IMR-90 (cell line): ENCODE measurements around the gene CUBN. TPM values are rescaled to one million over a fixed set of nuclear protein-coding genes. Genes with fewer than 3 reads are reported as not detected.
A peak's percentile ranks its signal among the peaks of the same experiment; 100 is the strongest.

ENCODE experiments used
- ATAC-seq: fragments of 200-7000 bp; cut with Tn5 transposase; 2 replicates; pipeline ENCODE4 v1.9.1; 2020; ENCODE audit warnings: low read depth, mild to moderate bottlenecking, moderate library complexity
- BruUV-seq: library from RNA; stranded (reverse); fragments of 400-500 nt; replicated peaks from 2 replicates; lab custom pipeline; 2021; lab: Mats Ljungman, UMichigan
- CTCF ChIA-PET: fragments of 300-600 bp; formaldehyde crosslinking; extraction: SDS; loops from one replicate; lab custom pipeline; 2021; ENCODE audit warnings: antibody characterized with exemption; lab: Yijun Ruan, JAX
- POLR2A ChIA-PET: fragments of 300-600 bp; sonication (Branson Sonifier 250); formaldehyde crosslinking; loops from one replicate; lab custom pipeline; 2022; ENCODE audit warnings: antibody characterized with exemption; ENCODE audit not compliant: unreplicated experiment; lab: Charles Lee
- DNase-seq: peaks from one replicate; pipeline ENCODE4 v3.0.0; 2013
- H2AFZ ChIP-seq: replicated peaks from 2 replicates; pipeline ENCODE3; 2013; ENCODE audit warnings: low read length, mild to moderate bottlenecking; ENCODE audit not compliant: poor library complexity
- H2AK5ac ChIP-seq: 2 replicates; pipeline ENCODE4 v1.6.1; 2013; ENCODE audit warnings: low read depth, low read length, inconsistent platforms
- H2AK9ac ChIP-seq: replicated peaks from 2 replicates; pipeline ENCODE3; 2013; ENCODE audit warnings: mild to moderate bottlenecking, low read depth, low read length, moderate library complexity; ENCODE audit not compliant: poor library complexity
- H2BK120ac ChIP-seq: 2 replicates; pipeline ENCODE4 v1.6.1; 2013; ENCODE audit warnings: low read depth, low read length, inconsistent platforms
- H2BK15ac ChIP-seq: 3 replicates; pipeline ENCODE4 v1.6.1; 2013; ENCODE audit warnings: low read depth, low read length, inconsistent platforms
- H2BK20ac ChIP-seq: 2 replicates; pipeline ENCODE4 v1.6.1; 2013; ENCODE audit warnings: low read depth, mild to moderate bottlenecking, inconsistent platforms, low read length, moderate library complexity
- H2BK5ac ChIP-seq: 2 replicates; pipeline ENCODE4 v1.6.1; 2013; ENCODE audit warnings: mild to moderate bottlenecking, low read depth, low read length, inconsistent platforms; ENCODE audit not compliant: poor library complexity, severe bottlenecking
- H3K14ac ChIP-seq: replicated peaks from 2 replicates; pipeline ENCODE4 v1.6.1; 2013; ENCODE audit warnings: low read depth, low read length, inconsistent platforms
- H3K18ac ChIP-seq: 2 replicates; pipeline ENCODE4 v1.6.1; 2013; ENCODE audit warnings: low read depth, low read length, control low read depth
- H3K23ac ChIP-seq: 2 replicates; pipeline ENCODE4 v1.6.1; 2013; ENCODE audit warnings: low read depth, low read length, inconsistent platforms
- H3K27ac ChIP-seq: 2 replicates; pipeline ENCODE4 v1.5.1; 2013; ENCODE audit warnings: mild to moderate bottlenecking, control low read depth, low read length; ENCODE audit not compliant: insufficient read depth
- H3K27me3 ChIP-seq: 2 replicates; pipeline ENCODE4 v1.6.1; 2013; ENCODE audit warnings: low read length; ENCODE audit not compliant: control insufficient read depth, insufficient read depth
- H3K36me3 ChIP-seq: 2 replicates; pipeline ENCODE4 v1.6.1; 2013; ENCODE audit warnings: low read length, mixed read lengths; ENCODE audit not compliant: control insufficient read depth, insufficient read depth
- H3K4ac ChIP-seq: 2 replicates; pipeline ENCODE4 v1.6.1; 2013; ENCODE audit warnings: low read depth, low read length, inconsistent platforms
- H3K4me1 ChIP-seq: 2 replicates; pipeline ENCODE4 v1.6.1; 2013; ENCODE audit warnings: low read length, mixed read lengths; ENCODE audit not compliant: control insufficient read depth, insufficient read depth
- H3K4me2 ChIP-seq: 2 replicates; pipeline ENCODE4 v1.6.1; 2013; ENCODE audit warnings: low read depth, mild to moderate bottlenecking, control low read depth, low read length, moderate library complexity
- H3K4me3 ChIP-seq: 2 replicates; pipeline ENCODE4 v1.5.1; 2013; ENCODE audit warnings: low read depth, mild to moderate bottlenecking, control low read depth, low read length, moderate library complexity; ENCODE audit not compliant: insufficient read depth
- H3K56ac ChIP-seq: 2 replicates; pipeline ENCODE4 v1.6.1; 2013; ENCODE audit warnings: low read length, inconsistent platforms; ENCODE audit not compliant: insufficient read depth; ENCODE audit errors: extremely low read depth
- H3K79me1 ChIP-seq, 2 experiments: 2 replicates each; pipeline ENCODE4 v1.6.1; 2013; ENCODE audit warnings: low read length in 2 of 2, inconsistent platforms in 1 of 2, low read depth in 1 of 2
- H3K9ac ChIP-seq: 2 replicates; pipeline ENCODE4 v1.6.1; 2013; ENCODE audit warnings: low read depth, low read length, control low read depth
- H3K9me1 ChIP-seq: 2 replicates; pipeline ENCODE4 v1.6.1; 2013; ENCODE audit warnings: low read length, inconsistent platforms; ENCODE audit not compliant: insufficient read depth
- H3K9me3 ChIP-seq: 2 replicates; pipeline ENCODE4 v1.6.1; 2013; ENCODE audit warnings: low read length; ENCODE audit not compliant: control insufficient read depth, insufficient read depth
- H4K20me1 ChIP-seq: 2 replicates; pipeline ENCODE4 v1.6.1; 2013; ENCODE audit warnings: low read length, inconsistent platforms; ENCODE audit not compliant: insufficient read depth
- H4K5ac ChIP-seq: 2 replicates; pipeline ENCODE4 v1.6.1; 2013; ENCODE audit warnings: mild to moderate bottlenecking, low read depth, low read length, control low read depth
- H4K8ac ChIP-seq, 2 experiments: 2 replicates each; pipeline ENCODE4 v1.6.1; 2013; ENCODE audit warnings: low read depth in 2 of 2, low read length in 2 of 2, control low read depth in 1 of 2, inconsistent platforms in 1 of 2
- H4K91ac ChIP-seq: 2 replicates; pipeline ENCODE4 v1.6.1; 2013; ENCODE audit warnings: low read depth, low read length, inconsistent platforms; ENCODE audit not compliant: insufficient read depth
- CEBPB ChIP-seq: IDR thresholded peaks from 2 replicates; pipeline ENCODE4 v1.6.1; 2012; ENCODE audit warnings: low read depth, low read length, improper control_type of control experiment
- POLR2A ChIP-seq: IDR thresholded peaks from 2 replicates; pipeline ENCODE4 v1.6.1; 2012; ENCODE audit warnings: mild to moderate bottlenecking, low read depth, low read length
- WGBS, 2 experiments: methylation state at CpG; one replicate each; pipeline versions ENCODE4 v1.1.5 to v1.1.7; 2013; ENCODE audit warnings: missing lambda C conversion rate in 2 of 2; ENCODE audit not compliant: insufficient read length in 1 of 2; ENCODE audit errors: extremely low coverage in 2 of 2; 5-methylcytosine and 5-hydroxymethylcytosine counted together
- dilution Hi-C: fragments of 300-500 bp; cut with HindIII; formaldehyde crosslinking; loops from one replicate; pipeline ENCODE4 v1.14.3; 2018; ENCODE audit warnings: low sequenced_read_pairs; ENCODE audit not compliant: unreplicated experiment
- in situ Hi-C: fragments of 300-500 bp; cut with MboI; formaldehyde crosslinking; loops from 3 replicates; pipeline ENCODE4 v1.14.3; 2019; ENCODE audit warnings: low sequenced_read_pairs, inconsistent platforms, mixed read lengths
- intact Hi-C: fragments of 100-400 bp; cut with micrococcal nuclease; formaldehyde crosslinking; loops from 2 replicates; pipeline ENCODE4 v1.10.0; 2022
- polyA plus RNA-seq, 3 experiments: library from polyadenylated mRNA; depleted of rRNA; stranded (reverse); fragments of >200 nt; gene quantifications; 2 replicates each; pipeline ENCODE4 v1.2.3, GENCODE V29; 2012; ENCODE audit warnings: low replicate concordance in 1 of 3
- total RNA-seq: library from RNA; depleted of rRNA; stranded (reverse); fragments of >200 nt; gene quantifications from 2 replicates; pipeline ENCODE4 v1.2.3, GENCODE V29; 2012

The CUBN gene
- total and polyA plus RNA-seq, 2 of the 4 experiments (the other 2 are of a cell fraction): 0.19 to 0.54 TPM

- POLR2A ChIA-PET: no interaction called here
- in situ Hi-C loops: no loop called here
These were observed 15.6 kb downstream of the CUBN start for GRCh38 chr10:17113889-17114540.

More at GRCh38 chr10:17113889-17114540, 15.6 kb downstream of the CUBN start:
- CTCF ChIA-PET: no interaction called here
- H3K18ac ChIP-seq: no peak overlapping the region
- no peak overlapping the region for H4K91ac ChIP-seq
- peak; percentile 74 for ATAC-seq
- dilution Hi-C loops (no loop called here), intact Hi-C loops (no loop called here)
- H3K23ac ChIP-seq: no peak overlapping the region
- H3K9me1 ChIP-seq: peaks cover 14% of the 10 kb centered on the region
- no peaks in the 10 kb centered on the region for H4K20me1 ChIP-seq
- WGBS, 2 experiments: 14% methylated on average over 4 of the region's 7 CpGs; no CpG with 5 or more reads in 1 of the 2 experiments
- H3K4ac ChIP-seq: no peak overlapping the region
- no peak overlapping the region for H4K8ac ChIP-seq
- H2AK9ac ChIP-seq: no peak overlapping the region
- TF ChIP-seq POLR2A (no peak), CEBPB (peak; percentile 74)
- no peaks in the 10 kb centered on the region for H3K9me3 ChIP-seq
- peak; percentile 75 for DNase-seq
- no peak overlapping the region for H2BK20ac ChIP-seq
- H3K27ac ChIP-seq: no peak overlapping the region
- no peak overlapping the region for H4K5ac ChIP-seq
- H3K79me1 ChIP-seq: no peaks in the 10 kb centered on the region
- no TSS peak for BruUV-seq
- no peak overlapping the region for H3K14ac ChIP-seq
- no peak overlapping the region for H3K4me3 ChIP-seq
- no peak overlapping the region for H3K56ac ChIP-seq
- peaks cover 6% of the 10 kb centered on the region for H3K4me1 ChIP-seq
- H3K4me2 ChIP-seq: no peak overlapping the region
- no peak overlapping the region for H2BK15ac ChIP-seq
- H3K9ac ChIP-seq: no peak overlapping the region
- H3K36me3 ChIP-seq: no peaks in the 10 kb centered on the region
- peak overlapping the region; percentile 71 for H2AFZ ChIP-seq
- H2BK120ac ChIP-seq: no peak overlapping the region
- H2AK5ac ChIP-seq: no peak overlapping the region
- no peaks in the 10 kb centered on the region for H3K27me3 ChIP-seq
- H2BK5ac ChIP-seq: no peak overlapping the region
